ENCODE data around the gene APLP1.
"Not testable (repeated sequence)": the region's sequence is repeated elsewhere in the genome, so short reads cannot be mapped to it uniquely, and the experiment has no call there.

The APLP1 gene

GRCh38 chr19:35882114-35882832 lies 13.9 kb downstream of the APLP1 start:
- peak; percentile 46 to 55 for DNase-seq (ENCODE audit: low spot score in 2 of 2)
- Histone ChIP-seq H3K36me3 (replicated peaks) (peaks cover 2% of the 10 kb centered on the region; the same call in 1 of the 2 replicates), H3K9me3 (no peaks in the 10 kb centered on the region), H3K4me1 (no peaks in the 10 kb centered on the region), H3K4me3 (no peak overlapping the region), H3K27me3 (ENCODE audit: low read depth) (no peaks in the 10 kb centered on the region)
- in situ Hi-C loops (cut with MboI; ENCODE audit: low sequenced_read_pairs), result no loop called here

GRCh38 chr19:35883882-35884281 lies 15.5 kb downstream of the APLP1 start:
- no peaks in the 10 kb centered on the region for H3K27me3 ChIP-seq (ENCODE audit: low read depth)
- H3K4me3 ChIP-seq, result no peak overlapping the region
- in situ Hi-C loops (cut with MboI; ENCODE audit: low sequenced_read_pairs), result no loop called here
- DNase-seq (ENCODE audit: low spot score in 2 of 2), result no peak
- no peaks in the 10 kb centered on the region for H3K4me1 ChIP-seq
- H3K9me3 ChIP-seq, result no peaks in the 10 kb centered on the region
- H3K36me3 ChIP-seq (replicated peaks), result peaks cover 12% of the 10 kb centered on the region

GRCh38 chr19:35885225-35885738 lies 16.9 kb downstream of the APLP1 start:
- Histone ChIP-seq H3K4me3 (no peak overlapping the region), H3K4me1 (no peaks in the 10 kb centered on the region), H3K36me3 (replicated peaks) (peaks cover 20% of the 10 kb centered on the region), H3K9me3 (no peaks in the 10 kb centered on the region), H3K27me3 (ENCODE audit: low read depth) (no peaks in the 10 kb centered on the region)
- no peak for DNase-seq (ENCODE audit: low spot score in 2 of 2)
- in situ Hi-C loops (cut with MboI; ENCODE audit: low sequenced_read_pairs), result no loop called here

GRCh38 chr19:35885904-35886303 lies 17.5 kb downstream of the APLP1 start:
- Histone ChIP-seq H3K9me3 (no peaks in the 10 kb centered on the region), H3K4me1 (no peaks in the 10 kb centered on the region), H3K4me3 (no peak overlapping the region), H3K27me3 (ENCODE audit: low read depth) (no peaks in the 10 kb centered on the region), H3K36me3 (replicated peaks) (peaks cover 26% of the 10 kb centered on the region)
- in situ Hi-C loops (cut with MboI; ENCODE audit: low sequenced_read_pairs), result no loop called here
- DNase-seq (ENCODE audit: low spot score in 2 of 2), result no peak

- DNase-seq (ENCODE audit: low spot score in 2 of 2), result no peak
- in situ Hi-C loops (cut with MboI; ENCODE audit: low sequenced_read_pairs), result no loop called here
Measured at GRCh38 chr19:35887197-35887596, 18.8 kb downstream of the APLP1 start.

GRCh38 chr19:35888398-35888797 lies 20.0 kb downstream of the APLP1 start:
- Histone ChIP-seq H3K9me3 (no peaks in the 10 kb centered on the region), H3K36me3 (replicated peaks) (peaks cover 39% of the 10 kb centered on the region), H3K4me1 (no peaks in the 10 kb centered on the region), H3K4me3 (no peak overlapping the region), H3K27me3 (ENCODE audit: low read depth) (no peaks in the 10 kb centered on the region)
- DNase-seq (ENCODE audit: low spot score in 2 of 2), result no peak
- in situ Hi-C loops (cut with MboI; ENCODE audit: low sequenced_read_pairs), result no loop called here

More at GRCh38 chr19:35887197-35887596, 18.8 kb downstream of the APLP1 start:
- Histone ChIP-seq H3K4me3 (no peak overlapping the region), H3K27me3 (ENCODE audit: low read depth) (no peaks in the 10 kb centered on the region), H3K9me3 (no peaks in the 10 kb centered on the region), H3K36me3 (replicated peaks) (peaks cover 30% of the 10 kb centered on the region), H3K4me1 (no peaks in the 10 kb centered on the region)

- Histone ChIP-seq H3K4me1 (no peaks in the 10 kb centered on the region), H3K4me3 (no peak overlapping the region), H3K27me3 (ENCODE audit: low read depth) (no peaks in the 10 kb centered on the region), H3K9me3 (no peaks in the 10 kb centered on the region), H3K36me3 (replicated peaks) (peaks cover 51% of the 10 kb centered on the region)
- in situ Hi-C loops (cut with MboI; ENCODE audit: low sequenced_read_pairs), result no loop called here
- DNase-seq (ENCODE audit: low spot score in 2 of 2), result no peak
Measured at GRCh38 chr19:35889370-35890112, 21.2 kb downstream of the APLP1 start.

GRCh38 chr19:35890113-35890650 lies 21.8 kb downstream of the APLP1 start:
- Histone ChIP-seq H3K27me3 (ENCODE audit: low read depth) (no peaks in the 10 kb centered on the region), H3K36me3 (replicated peaks) (peaks cover 57% of the 10 kb centered on the region), H3K4me3 (no peak overlapping the region), H3K4me1 (no peaks in the 10 kb centered on the region), H3K9me3 (no peaks in the 10 kb centered on the region)
- no peak for DNase-seq (ENCODE audit: low spot score in 2 of 2)
- in situ Hi-C loops (cut with MboI; ENCODE audit: low sequenced_read_pairs), result no loop called here

- peaks cover 67% of the 10 kb centered on the region for H3K36me3 ChIP-seq (replicated peaks)
- in situ Hi-C loops (cut with MboI; ENCODE audit: low sequenced_read_pairs), result not testable (repeated sequence)
Measured at GRCh38 chr19:35891819-35892218, 23.4 kb downstream of the APLP1 start.

GRCh38 chr19:35894342-35894741 lies 26.0 kb downstream of the APLP1 start:
- in situ Hi-C loops (cut with MboI; ENCODE audit: low sequenced_read_pairs), result no loop called here
- no peak for DNase-seq (ENCODE audit: low spot score in 2 of 2)
- H3K4me3 ChIP-seq, result no peak overlapping the region
- H3K36me3 ChIP-seq (replicated peaks), result peaks cover 64% of the 10 kb centered on the region
- no peaks in the 10 kb centered on the region for H3K27me3 ChIP-seq (ENCODE audit: low read depth)
- no peaks in the 10 kb centered on the region for H3K4me1 ChIP-seq
- H3K9me3 ChIP-seq, result no peaks in the 10 kb centered on the region

More at GRCh38 chr19:35891819-35892218, 23.4 kb downstream of the APLP1 start:
- not testable (repeated sequence) for DNase-seq (ENCODE audit: low spot score in 2 of 2); H3K27me3 ChIP-seq (ENCODE audit: low read depth); H3K4me1 ChIP-seq; H3K4me3 ChIP-seq; H3K9me3 ChIP-seq

GRCh38 chr19:35895911-35896642 lies 27.7 kb downstream of the APLP1 start:
- 0 out of 2 replicates have a peak, but pooled peaks cover 2% of the 10 kb centered on the region for H3K4me1 ChIP-seq
- H3K27me3 ChIP-seq (ENCODE audit: low read depth), result no peaks in the 10 kb centered on the region
- in situ Hi-C loops (cut with MboI; ENCODE audit: low sequenced_read_pairs), result no loop called here
- DNase-seq (ENCODE audit: low spot score in 2 of 2), result no peak
- H3K36me3 ChIP-seq (replicated peaks), result peaks cover 50% of the 10 kb centered on the region
- H3K9me3 ChIP-seq, result no peaks in the 10 kb centered on the region
- no peak overlapping the region for H3K4me3 ChIP-seq

GRCh38 chr19:35896643-35897040 lies 28.3 kb downstream of the APLP1 start:
- peaks cover 48% of the 10 kb centered on the region for H3K36me3 ChIP-seq (replicated peaks)
- H3K27me3 ChIP-seq (ENCODE audit: low read depth), result no peaks in the 10 kb centered on the region
- H3K4me1 ChIP-seq, result 0 out of 2 replicates have a peak, but pooled peaks cover 2% of the 10 kb centered on the region
- no peak overlapping the region for H3K4me3 ChIP-seq
- no peak for DNase-seq (ENCODE audit: low spot score in 2 of 2)
- no peaks in the 10 kb centered on the region for H3K9me3 ChIP-seq
- in situ Hi-C loops (cut with MboI; ENCODE audit: low sequenced_read_pairs), result no loop called here

- peaks cover 44% of the 10 kb centered on the region for H3K36me3 ChIP-seq (replicated peaks)
- in situ Hi-C loops (cut with MboI; ENCODE audit: low sequenced_read_pairs), result no loop called here
- H3K4me3 ChIP-seq, result no peak overlapping the region
- H3K9me3 ChIP-seq, result no peaks in the 10 kb centered on the region
- DNase-seq (ENCODE audit: low spot score in 2 of 2), result no peak
- H3K4me1 ChIP-seq, result 0 out of 2 replicates have a peak, but pooled peaks cover 2% of the 10 kb centered on the region
- no peaks in the 10 kb centered on the region for H3K27me3 ChIP-seq (ENCODE audit: low read depth)
Measured at GRCh38 chr19:35897706-35898451, 29.5 kb downstream of the APLP1 start.

All from HAP-1 (cell line).